CD4-positive, alpha-beta T cell (primary cell): ENCODE measurements around the gene AK2. TPM values are rescaled to one million over a fixed set of nuclear protein-coding genes. Genes with fewer than 3 reads are reported as not detected.

Source experiments
- ATAC-seq: fragments of 200-7000 bp; cut with Tn5 transposase; one replicate; pipeline ENCODE4 v1.10.0; 2022; ENCODE audit warnings: mild to moderate bottlenecking; ENCODE audit not compliant: poor library complexity
- CTCF ChIA-PET: fragments of 350-600 bp; sonication (Branson Sonifier 250); formaldehyde crosslinking; loops from one replicate; lab custom pipeline; 2021; ENCODE audit warnings: antibody characterized with exemption, inconsistent platforms; lab: Charles Lee
- POLR2A ChIA-PET: fragments of 350-600 bp; sonication (Branson Sonifier 250); formaldehyde crosslinking; loops from one replicate; lab custom pipeline; 2021; ENCODE audit warnings: antibody characterized with exemption, inconsistent platforms; lab: Charles Lee
- DNase-seq, 14 experiments: peaks; one replicate each; pipeline ENCODE4 v3.0.0-alpha.2; 2013 to 2020; ENCODE audit warnings: mixed read lengths in 2 of 14
- H3K27ac ChIP-seq, 2 donors: one replicate each; pipeline versions ENCODE4 v1.5.1 to v1.7.0; 2013; ENCODE audit warnings: low read length in 2 of 2, low read depth in 1 of 2, mild to moderate bottlenecking in 1 of 2
- H3K27me3 ChIP-seq, 2 experiments: 1 replicate in 1 of 2; 2 replicates in 1 of 2; pipeline versions ENCODE4 v1.6.1 to v1.7.0; 2013; ENCODE audit warnings: low read length in 2 of 2, control low read depth in 1 of 2, mild to moderate bottlenecking in 1 of 2, moderate library complexity in 1 of 2; ENCODE audit not compliant: insufficient read depth in 2 of 2, control insufficient read depth in 1 of 2
- H3K36me3 ChIP-seq: one replicate; pipeline ENCODE4 v1.6.1; 2013; ENCODE audit warnings: low read length, control low read depth; ENCODE audit not compliant: insufficient read depth
- H3K4me1 ChIP-seq: one replicate; pipeline ENCODE4 v1.6.1; 2013; ENCODE audit warnings: low read length, control low read depth; ENCODE audit not compliant: insufficient read depth
- H3K4me3 ChIP-seq: one replicate; pipeline ENCODE4 v1.5.1; 2013; ENCODE audit warnings: mild to moderate bottlenecking, low read length, moderate library complexity
- H3K9me3 ChIP-seq, 2 experiments: 1 replicate in 1 of 2; 2 replicates in 1 of 2; pipeline versions ENCODE4 v1.6.1 to v1.7.0; 2013; ENCODE audit warnings: low read length in 2 of 2, mild to moderate bottlenecking in 2 of 2, control low read depth in 1 of 2, moderate library complexity in 1 of 2; ENCODE audit not compliant: control insufficient read depth in 1 of 2, insufficient read depth in 1 of 2
- H3K27ac Mint-ChIP-seq: one replicate; pipeline ENCODE4 v1.8.0; 2020; ENCODE audit warnings: mixed read lengths
- H3K27me3 Mint-ChIP-seq: one replicate; pipeline ENCODE4 v1.8.0; 2021; ENCODE audit warnings: mixed read lengths
- H3K36me3 Mint-ChIP-seq: one replicate; pipeline ENCODE4 v1.8.0; 2021; ENCODE audit warnings: low read depth, mixed read lengths
- H3K4me1 Mint-ChIP-seq: one replicate; pipeline ENCODE4 v1.8.0; 2021; ENCODE audit warnings: low read depth, mixed read lengths
- H3K4me3 Mint-ChIP-seq: one replicate; pipeline ENCODE4 v1.8.0; 2020; ENCODE audit warnings: mild to moderate bottlenecking, mixed read lengths
- H3K9me3 Mint-ChIP-seq: one replicate; pipeline ENCODE4 v1.8.0; 2020; ENCODE audit warnings: mixed read lengths
- CTCF ChIP-seq: fragments of 200-600 bp; IDR thresholded peaks from one replicate; pipeline ENCODE4 v1.8.0; 2022; ENCODE audit warnings: antibody characterized with exemption, mild to moderate bottlenecking
- intact Hi-C, 2 experiments: fragments of 100-400 bp; cut with DNase I in 1 of 2; cut with micrococcal nuclease in 1 of 2; formaldehyde crosslinking; loops; one replicate each; pipeline versions ENCODE4 v1.15.1 to v1.9.0; 2023 to 2025; cut with DNase I, micrococcal nuclease
- total RNA-seq, 174 experiments: library from RNA in 2 of 174; stranded (reverse) in 2 of 174; gene quantifications; one replicate each; pipeline ENCODE4 v1.2.3 and lab custom pipeline; 2021 to 2026

The AK2 gene
- total RNA-seq, 2 experiments from 2014 or later, result 25.6 to 30.4 TPM

GRCh38 chr1:33015216-33015615 lies 21.5 kb downstream of the AK2 start:
- peaks cover 80% of the 10 kb centered on the region for H3K36me3 ChIP-seq
- H3K27ac ChIP-seq, result no peak overlapping the region
- Mint-ChIP-seq H3K9me3 (no peaks in the 10 kb centered on the region), H3K36me3 (peaks cover 82% of the 10 kb centered on the region), H3K4me3 (no peak overlapping the region), H3K27ac (no peak overlapping the region), H3K4me1 (no peaks in the 10 kb centered on the region), H3K27me3 (no peaks in the 10 kb centered on the region)
- no peak for DNase-seq
- intact Hi-C loops, result no loop called here
- H3K4me1 ChIP-seq, result no peaks in the 10 kb centered on the region
- no peaks in the 10 kb centered on the region for H3K9me3 ChIP-seq
- ChIA-PET POLR2A (no interaction called here), CTCF (no interaction called here)
- no peak overlapping the region for H3K4me3 ChIP-seq
- no peaks in the 10 kb centered on the region for H3K27me3 ChIP-seq
- no peak for TF ChIP-seq CTCF
- no peak for ATAC-seq

- no peaks in the 10 kb centered on the region for H3K4me1 Mint-ChIP-seq
- no peak overlapping the region for H3K4me3 Mint-ChIP-seq
- no peak for TF ChIP-seq CTCF
- H3K36me3 Mint-ChIP-seq, result peaks cover 82% of the 10 kb centered on the region
- DNase-seq, result no peak
- H3K4me3 ChIP-seq, result no peak overlapping the region
- POLR2A ChIA-PET, result no interaction called here
- H3K27ac Mint-ChIP-seq, result no peak overlapping the region
- H3K9me3 Mint-ChIP-seq, result no peaks in the 10 kb centered on the region
- no peak overlapping the region for H3K27ac ChIP-seq
- no peak for ATAC-seq
- intact Hi-C loops, result no loop called here
- H3K36me3 ChIP-seq, result peaks cover 77% of the 10 kb centered on the region
- no peaks in the 10 kb centered on the region for H3K9me3 ChIP-seq
- no peaks in the 10 kb centered on the region for H3K27me3 ChIP-seq
- CTCF ChIA-PET, result interaction anchor here (0.5 kb wide), 1 partner anchor 10 kb away, joined by 3 read pairs; no protein-coding TSS in a partner anchor
- no peaks in the 10 kb centered on the region for H3K4me1 ChIP-seq
- no peaks in the 10 kb centered on the region for H3K27me3 Mint-ChIP-seq
These were observed 22.1 kb downstream of the AK2 start for GRCh38 chr1:33014464-33015163.

- Mint-ChIP-seq H3K4me1 (no peaks in the 10 kb centered on the region), H3K9me3 (no peaks in the 10 kb centered on the region), H3K4me3 (no peak overlapping the region), H3K36me3 (peaks cover 82% of the 10 kb centered on the region), H3K27ac (no peak overlapping the region), H3K27me3 (no peaks in the 10 kb centered on the region)
- Histone ChIP-seq H3K27me3 (no peaks in the 10 kb centered on the region), H3K36me3 (peaks cover 78% of the 10 kb centered on the region), H3K27ac (no peak overlapping the region), H3K4me1 (no peaks in the 10 kb centered on the region), H3K4me3 (no peak overlapping the region), H3K9me3 (no peaks in the 10 kb centered on the region)
- CTCF ChIA-PET, result no interaction called here
- TF ChIP-seq CTCF, result no peak
- DNase-seq (no peak), ATAC-seq (no peak)
- intact Hi-C loops, result no loop called here
- POLR2A ChIA-PET, result no interaction called here
These were observed 22.9 kb downstream of the AK2 start for GRCh38 chr1:33013791-33014190.
